22Rv1 (cell line): ENCODE results near the gene KIRREL1.

Source experiments
- H3K27ac ChIP-seq: fragments of 450-650 bp; 2 replicates; pipeline ENCODE4 v1.5.1; 2017
- CTCF ChIP-seq: fragments of 450-650 bp; IDR thresholded peaks from 2 replicates; pipeline ENCODE4 v1.5.1; 2017; ENCODE audit warnings: mild to moderate bottlenecking
- ZFX ChIP-seq: fragments of 450-650 bp; IDR thresholded peaks from 2 replicates; pipeline ENCODE4 v1.6.1; 2017; ENCODE audit warnings: antibody characterized with exemption, borderline replicate concordance

KIRREL1 gene

GRCh38 chr1:158100498-158100897, 107.1 kb downstream of the KIRREL1 start:
- H3K27ac ChIP-seq, result no peak overlapping the region
- TF ChIP-seq ZFX (no peak), CTCF (no peak)

DNA sequence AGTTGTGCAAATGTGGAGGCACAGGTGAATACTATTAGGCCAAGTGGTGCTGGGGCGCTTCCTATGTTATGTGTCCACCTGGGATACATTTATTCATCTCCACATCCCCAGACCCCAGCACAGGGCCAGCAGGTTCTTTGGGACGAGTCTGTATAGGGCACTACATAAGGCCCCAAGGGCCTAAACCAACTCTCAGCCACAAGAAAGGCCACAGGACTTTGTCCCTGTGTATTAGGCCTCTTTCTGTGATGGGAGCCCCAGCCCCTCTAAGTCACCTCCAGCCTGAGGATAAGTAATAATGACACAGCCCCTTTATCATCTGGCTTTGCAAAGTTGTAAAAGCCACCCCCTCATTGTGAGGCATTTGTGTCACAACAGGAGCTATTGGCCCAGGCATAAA, 108.0 kb downstream of the KIRREL1 start:
- H3K27ac ChIP-seq, result no peak overlapping the region
- TF ChIP-seq CTCF (no peak), ZFX (no peak)

- no peak overlapping the region for H3K27ac ChIP-seq
- no peak for TF ChIP-seq CTCF
- TF ChIP-seq ZFX, result no peak
Observed at GRCh38 chr1:158101927-158102326, 108.5 kb downstream of the KIRREL1 start.

- H3K27ac ChIP-seq, result no peak overlapping the region
- TF ChIP-seq CTCF (no peak), ZFX (no peak)
Observed at GRCh38 chr1:158102881-158103674, 109.6 kb downstream of the KIRREL1 start.

- no peak for TF ChIP-seq ZFX
- TF ChIP-seq CTCF, result no peak
- H3K27ac ChIP-seq, result no peak overlapping the region
Observed at GRCh38 chr1:158103861-158104522, 110.5 kb downstream of the KIRREL1 start.

GRCh38 chr1:158104891-158105290, 111.4 kb downstream of the KIRREL1 start:
- no peak overlapping the region for H3K27ac ChIP-seq
- TF ChIP-seq ZFX (no peak), CTCF (no peak)
